Neuron (in vitro differentiated cells): Measurements from ENCODE around the gene DTX4.

Experiments used
- H2AFZ ChIP-seq: one replicate; pipeline ENCODE4 v1.6.1; 2013; ENCODE audit warnings: low read depth, mild to moderate bottlenecking, inconsistent platforms, low read length, moderate library complexity
- H3K27me3 ChIP-seq: one replicate; pipeline ENCODE4 v1.6.1; 2013; ENCODE audit warnings: low read length; ENCODE audit not compliant: insufficient read depth
- H3K36me3 ChIP-seq: one replicate; pipeline ENCODE4 v1.6.1; 2013; ENCODE audit warnings: low read length; ENCODE audit not compliant: insufficient read depth
- H3K4me1 ChIP-seq: one replicate; pipeline ENCODE4 v1.6.1; 2013; ENCODE audit warnings: low read length; ENCODE audit not compliant: insufficient read depth
- H3K4me3 ChIP-seq: 2 replicates; pipeline ENCODE4 v1.5.1; 2013; ENCODE audit warnings: mild to moderate bottlenecking, low read length, moderate library complexity
- H3K9me3 ChIP-seq: one replicate; pipeline ENCODE4 v1.6.1; 2013; ENCODE audit warnings: low read length

Gene DTX4

GRCh38 chr11:59204746-59205145 lies 32.8 kb downstream of the DTX4 start:
- Histone ChIP-seq H3K4me1 (peaks cover 9% of the 10 kb centered on the region), H3K36me3 (peaks cover 92% of the 10 kb centered on the region), H3K27me3 (no peaks in the 10 kb centered on the region), H2AFZ (no peak overlapping the region), H3K9me3 (no peaks in the 10 kb centered on the region), H3K4me3 (no peak overlapping the region)

- Histone ChIP-seq H3K36me3 (peaks cover 85% of the 10 kb centered on the region), H2AFZ (no peak overlapping the region), H3K9me3 (no peaks in the 10 kb centered on the region), H3K27me3 (no peaks in the 10 kb centered on the region), H3K4me3 (no peak overlapping the region), H3K4me1 (peaks cover 9% of the 10 kb centered on the region)
These were observed 33.7 kb downstream of the DTX4 start for GRCh38 chr11:59205648-59206047.

DNA sequence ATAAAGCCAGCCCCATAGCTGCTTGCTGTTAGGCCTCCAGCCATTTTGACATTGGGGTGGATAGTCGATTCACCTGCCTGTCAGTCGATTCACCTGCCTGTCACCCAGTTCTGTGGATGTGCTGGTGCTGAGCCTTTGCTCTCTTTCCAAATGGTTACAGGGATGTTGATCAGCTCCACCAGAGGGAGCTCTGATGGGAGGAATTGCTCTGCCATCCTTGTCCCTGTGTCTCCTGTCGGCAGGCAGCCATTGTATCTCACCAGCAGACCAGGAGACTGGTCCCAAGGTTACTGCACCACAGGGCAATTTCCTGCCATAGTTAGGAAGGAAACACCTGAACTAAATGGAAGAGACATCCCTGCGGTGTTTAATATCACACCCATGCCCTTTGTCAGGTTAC lies 34.7 kb downstream of the DTX4 start:
- Histone ChIP-seq H2AFZ (no peak overlapping the region), H3K36me3 (peaks cover 77% of the 10 kb centered on the region), H3K27me3 (no peaks in the 10 kb centered on the region), H3K9me3 (no peaks in the 10 kb centered on the region), H3K4me3 (no peak overlapping the region), H3K4me1 (peaks cover 9% of the 10 kb centered on the region)

- Histone ChIP-seq H3K4me3 (no peak overlapping the region), H3K4me1 (peaks cover 9% of the 10 kb centered on the region), H3K9me3 (no peaks in the 10 kb centered on the region), H2AFZ (no peak overlapping the region), H3K27me3 (no peaks in the 10 kb centered on the region), H3K36me3 (peaks cover 63% of the 10 kb centered on the region)
These were observed 36.1 kb downstream of the DTX4 start for GRCh38 chr11:59207988-59208451.

GRCh38 chr11:59208956-59209355 lies 37.0 kb downstream of the DTX4 start:
- no peaks in the 10 kb centered on the region for H3K27me3 ChIP-seq
- H3K4me3 ChIP-seq = no peak overlapping the region
- no peaks in the 10 kb centered on the region for H3K9me3 ChIP-seq
- peaks cover 53% of the 10 kb centered on the region for H3K36me3 ChIP-seq
- peaks cover 9% of the 10 kb centered on the region for H3K4me1 ChIP-seq
- H2AFZ ChIP-seq = no peak overlapping the region

DNA sequence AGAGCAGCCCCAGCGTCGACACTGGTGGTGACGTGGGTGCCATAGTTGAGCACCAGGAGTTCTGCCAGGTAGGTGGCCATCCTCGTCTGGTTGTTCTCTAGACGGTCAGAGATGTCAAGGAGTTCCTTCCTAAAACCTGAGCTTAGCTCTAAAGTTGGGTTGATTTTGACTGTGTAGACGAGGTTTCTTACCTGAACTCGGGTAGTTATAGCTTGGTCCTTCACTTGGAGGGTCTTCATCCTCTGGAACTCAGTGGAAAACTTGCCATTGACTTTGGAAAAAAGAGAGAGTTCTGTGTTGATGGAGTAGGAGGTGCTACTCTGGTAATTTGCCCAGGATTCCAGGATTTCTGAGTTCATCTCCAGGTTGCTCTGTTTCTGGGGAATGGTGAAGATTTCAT lies 40.3 kb downstream of the DTX4 start:
- H3K27me3 ChIP-seq = no peaks in the 10 kb centered on the region
- H3K36me3 ChIP-seq = peaks cover 22% of the 10 kb centered on the region
- peaks cover 1% of the 10 kb centered on the region for H3K9me3 ChIP-seq
- H3K4me1 ChIP-seq = peaks cover 5% of the 10 kb centered on the region
- H2AFZ ChIP-seq = no peak overlapping the region
- H3K4me3 ChIP-seq = no peak overlapping the region

GRCh38 chr11:59212744-59213631 lies 41.1 kb downstream of the DTX4 start, which contains the start of gene MPEG1:
TSS of gene MPEG1 (minus strand) at chr11:59212927. CDS start at chr11:59212865, 62 bp downstream.
- peaks cover 16% of the 10 kb centered on the region for H3K36me3 ChIP-seq
- H3K4me1 ChIP-seq = no peaks in the 10 kb centered on the region
- H3K27me3 ChIP-seq = no peaks in the 10 kb centered on the region
- H3K4me3 ChIP-seq = no peak within 1 kb of the TSS
- no peak within 1 kb of the TSS for H2AFZ ChIP-seq
- peaks cover 1% of the 10 kb centered on the region for H3K9me3 ChIP-seq

DNA sequence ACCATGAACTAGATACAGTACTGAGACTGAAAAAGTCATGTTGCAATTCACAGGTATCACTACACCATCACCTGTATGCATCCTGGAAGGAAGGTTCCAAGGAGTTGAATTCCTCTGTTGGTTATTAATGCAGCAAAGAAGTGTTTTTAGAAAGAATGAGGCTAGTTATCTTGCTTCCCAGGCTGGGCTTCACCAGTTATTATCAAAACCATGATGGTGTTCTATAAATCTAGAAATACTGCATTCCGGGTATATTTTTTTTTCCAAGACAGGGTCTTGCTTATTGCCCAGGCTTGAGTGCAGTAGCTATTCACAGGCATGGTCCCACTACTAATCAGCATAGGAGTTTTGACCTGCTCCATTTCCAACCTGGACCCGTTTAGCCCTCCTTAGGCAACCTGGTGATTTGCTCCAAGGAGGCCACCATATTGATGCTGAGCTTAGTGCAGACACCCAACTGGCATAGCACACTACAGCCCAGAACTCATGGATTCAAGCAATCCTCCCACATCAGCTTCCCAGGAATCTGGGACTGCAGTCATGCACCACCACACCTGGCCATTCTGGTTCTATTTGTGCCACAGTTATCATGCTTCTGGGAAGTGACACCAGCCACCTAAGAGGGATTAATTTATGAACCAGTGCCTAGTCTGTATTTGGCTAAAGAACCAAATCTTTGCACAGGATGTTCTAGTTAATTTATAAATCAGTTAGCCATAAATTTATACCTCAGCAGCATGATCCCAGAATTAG lies 42.4 kb downstream of the DTX4 start:
- no peak overlapping the region for H2AFZ ChIP-seq
- H3K9me3 ChIP-seq = peaks cover 1% of the 10 kb centered on the region
- H3K36me3 ChIP-seq = peaks cover 4% of the 10 kb centered on the region
- H3K27me3 ChIP-seq = no peaks in the 10 kb centered on the region
- H3K4me3 ChIP-seq = no peak overlapping the region
- no peaks in the 10 kb centered on the region for H3K4me1 ChIP-seq

- Histone ChIP-seq H2AFZ (no peak overlapping the region), H3K4me1 (no peaks in the 10 kb centered on the region), H3K9me3 (peaks cover 1% of the 10 kb centered on the region), H3K4me3 (no peak overlapping the region), H3K27me3 (no peaks in the 10 kb centered on the region), H3K36me3 (no peaks in the 10 kb centered on the region)
These were observed 45.0 kb downstream of the DTX4 start for GRCh38 chr11:59216641-59217564.

DNA sequence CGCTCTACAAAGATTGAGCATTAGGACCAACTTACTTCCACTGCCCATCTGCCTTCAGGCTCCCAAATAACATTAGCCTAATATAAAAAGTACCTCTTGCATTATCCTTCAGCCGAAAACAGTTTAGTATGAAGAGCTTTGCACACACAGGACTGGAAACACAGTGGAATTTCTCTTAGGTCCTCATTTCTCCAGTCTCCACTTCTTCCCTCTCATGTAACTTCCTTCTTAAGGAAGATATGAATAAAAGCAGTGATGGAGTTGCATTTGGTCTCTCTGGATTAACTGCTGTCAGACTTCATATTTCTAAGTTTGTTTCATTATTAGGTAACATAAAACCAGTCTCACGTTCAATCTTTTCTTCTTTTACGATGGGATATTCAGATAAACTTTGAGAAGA lies 46.4 kb downstream of the DTX4 start:
- no peaks in the 10 kb centered on the region for H3K4me1 ChIP-seq
- no peak overlapping the region for H3K4me3 ChIP-seq
- no peaks in the 10 kb centered on the region for H3K27me3 ChIP-seq
- no peak overlapping the region for H2AFZ ChIP-seq
- peaks cover 1% of the 10 kb centered on the region for H3K9me3 ChIP-seq
- no peaks in the 10 kb centered on the region for H3K36me3 ChIP-seq

DNA sequence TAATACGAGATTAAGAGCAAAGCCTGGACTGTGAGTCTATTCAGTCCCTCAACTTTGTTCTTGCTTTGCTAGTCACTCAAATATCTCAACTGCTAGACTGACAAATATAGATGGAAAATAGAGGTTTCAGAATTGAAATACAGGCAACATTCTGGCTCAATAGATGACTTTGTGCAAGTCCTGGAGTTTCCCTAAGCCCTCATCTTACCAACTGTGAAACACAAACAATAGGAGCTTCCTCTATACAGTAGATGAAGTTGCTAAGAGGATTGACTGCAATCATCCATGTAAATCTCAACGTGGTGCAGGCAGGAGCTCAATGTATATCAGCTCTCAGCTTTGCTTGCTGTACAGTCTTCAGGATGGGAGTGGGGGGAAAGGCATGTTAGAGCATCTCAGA lies 47.0 kb downstream of the DTX4 start:
- Histone ChIP-seq H3K36me3 (no peaks in the 10 kb centered on the region), H3K4me3 (no peak overlapping the region), H3K9me3 (peaks cover 1% of the 10 kb centered on the region), H3K27me3 (peaks cover 4% of the 10 kb centered on the region), H3K4me1 (no peaks in the 10 kb centered on the region), H2AFZ (no peak overlapping the region)

DNA sequence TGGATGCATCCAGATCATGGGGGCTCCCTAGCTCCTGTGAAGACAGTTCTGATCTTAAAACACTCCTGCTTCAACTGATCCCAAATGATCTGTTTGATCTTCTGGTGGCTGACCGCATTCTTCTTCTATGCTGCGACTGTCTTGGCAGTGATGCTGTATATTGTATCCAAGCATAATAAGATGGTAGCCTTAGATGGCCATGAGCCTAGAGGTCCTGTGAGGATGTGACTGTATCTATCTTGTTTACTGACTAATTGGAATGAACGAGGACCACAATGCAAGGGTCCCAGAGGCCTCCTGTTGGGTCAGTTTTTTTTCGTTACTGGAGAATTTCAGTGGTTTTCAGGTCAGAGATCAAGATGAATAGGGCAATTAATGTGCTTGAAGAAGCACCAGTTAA lies 47.9 kb downstream of the DTX4 start:
- H3K4me1 ChIP-seq = no peaks in the 10 kb centered on the region
- H3K27me3 ChIP-seq = peaks cover 13% of the 10 kb centered on the region
- H3K4me3 ChIP-seq = no peak overlapping the region
- no peak overlapping the region for H2AFZ ChIP-seq
- no peaks in the 10 kb centered on the region for H3K9me3 ChIP-seq
- H3K36me3 ChIP-seq = no peaks in the 10 kb centered on the region
